ENCODE measurements around the gene MROH2A. TPM values are rescaled to one million over a fixed set of nuclear protein-coding genes. Genes with fewer than 3 reads are reported as not detected.

Gene MROH2A
- total RNA-seq, 2 experiments from 2014 or later, result not detected

GRCh38 chr2:233830111-233830802 lies 52.1 kb downstream of the MROH2A start:
- Mint-ChIP-seq H3K36me3 (peaks cover 4% of the 10 kb centered on the region), H3K27ac (no peak overlapping the region), H3K27me3 (peaks cover 3% of the 10 kb centered on the region), H3K4me1 (no peaks in the 10 kb centered on the region), H3K9me3 (no peaks in the 10 kb centered on the region), H3K4me3 (no peak overlapping the region)
- DNase-seq, result no peak

GRCh38 chr2:233831011-233831721 lies 53.0 kb downstream of the MROH2A start:
- Mint-ChIP-seq H3K27ac (no peak overlapping the region), H3K4me3 (no peak overlapping the region), H3K9me3 (no peaks in the 10 kb centered on the region), H3K36me3 (peaks cover 12% of the 10 kb centered on the region), H3K4me1 (no peaks in the 10 kb centered on the region), H3K27me3 (no peaks in the 10 kb centered on the region)
- DNase-seq, result no peak

- H3K9me3 Mint-ChIP-seq, result no peaks in the 10 kb centered on the region
- H3K4me1 Mint-ChIP-seq, result no peaks in the 10 kb centered on the region
- no peaks in the 10 kb centered on the region for H3K27me3 Mint-ChIP-seq
- H3K27ac Mint-ChIP-seq, result no peak overlapping the region
- H3K4me3 Mint-ChIP-seq, result no peak overlapping the region
- no peak for DNase-seq
- H3K36me3 Mint-ChIP-seq, result peaks cover 18% of the 10 kb centered on the region
Measured at GRCh38 chr2:233831861-233832260, 53.7 kb downstream of the MROH2A start.

GRCh38 chr2:233832414-233832813 lies 54.3 kb downstream of the MROH2A start:
- H3K36me3 Mint-ChIP-seq, result peaks cover 23% of the 10 kb centered on the region
- no peak overlapping the region for H3K4me3 Mint-ChIP-seq
- H3K27me3 Mint-ChIP-seq, result no peaks in the 10 kb centered on the region
- no peaks in the 10 kb centered on the region for H3K9me3 Mint-ChIP-seq
- H3K4me1 Mint-ChIP-seq, result no peaks in the 10 kb centered on the region
- H3K27ac Mint-ChIP-seq, result no peak overlapping the region
- no peak for DNase-seq

- no peaks in the 10 kb centered on the region for H3K9me3 Mint-ChIP-seq
- no peaks in the 10 kb centered on the region for H3K27me3 Mint-ChIP-seq
- no peak for DNase-seq
- peaks cover under 1% of the 10 kb centered on the region for H3K4me1 Mint-ChIP-seq
- no peak overlapping the region for H3K4me3 Mint-ChIP-seq
- H3K36me3 Mint-ChIP-seq, result peaks cover 28% of the 10 kb centered on the region
- no peak overlapping the region for H3K27ac Mint-ChIP-seq
Measured at GRCh38 chr2:233832869-233833311, 54.8 kb downstream of the MROH2A start.

GRCh38 chr2:233833345-233833744 lies 55.2 kb downstream of the MROH2A start:
- DNase-seq, result no peak

GRCh38 chr2:233835230-233836186 lies 57.4 kb downstream of the MROH2A start:
- Mint-ChIP-seq H3K4me1 (peaks cover 5% of the 10 kb centered on the region), H3K4me3 (no peak overlapping the region), H3K9me3 (peaks cover 2% of the 10 kb centered on the region), H3K27me3 (no peaks in the 10 kb centered on the region), H3K36me3 (peaks cover 53% of the 10 kb centered on the region), H3K27ac (no peak overlapping the region)
- no peak for DNase-seq

More at GRCh38 chr2:233833345-233833744, 55.2 kb downstream of the MROH2A start:
- peaks cover 33% of the 10 kb centered on the region for H3K36me3 Mint-ChIP-seq
- H3K9me3 Mint-ChIP-seq, result peaks cover 1% of the 10 kb centered on the region
- no peak overlapping the region for H3K27ac Mint-ChIP-seq
- H3K27me3 Mint-ChIP-seq, result no peaks in the 10 kb centered on the region
- no peak overlapping the region for H3K4me3 Mint-ChIP-seq
- H3K4me1 Mint-ChIP-seq, result peaks cover 4% of the 10 kb centered on the region

GRCh38 chr2:233836359-233836758 lies 58.2 kb downstream of the MROH2A start:
- Mint-ChIP-seq H3K9me3 (peaks cover 2% of the 10 kb centered on the region), H3K36me3 (peaks cover 59% of the 10 kb centered on the region), H3K4me3 (no peak overlapping the region), H3K4me1 (peaks cover 5% of the 10 kb centered on the region), H3K27me3 (no peaks in the 10 kb centered on the region), H3K27ac (peak overlapping the region; percentile 34)
- no peak for DNase-seq

GRCh38 chr2:233837694-233838229 lies 59.6 kb downstream of the MROH2A start:
- H3K9me3 Mint-ChIP-seq, result peaks cover 2% of the 10 kb centered on the region
- peaks cover 5% of the 10 kb centered on the region for H3K4me1 Mint-ChIP-seq
- no peak overlapping the region for H3K4me3 Mint-ChIP-seq
- H3K27ac Mint-ChIP-seq, result no peak overlapping the region
- no peak for DNase-seq
- H3K27me3 Mint-ChIP-seq, result no peaks in the 10 kb centered on the region
- peaks cover 69% of the 10 kb centered on the region for H3K36me3 Mint-ChIP-seq

GRCh38 chr2:233838251-233838650 lies 60.1 kb downstream of the MROH2A start:
- Mint-ChIP-seq H3K27me3 (no peaks in the 10 kb centered on the region), H3K4me3 (no peak overlapping the region), H3K27ac (no peak overlapping the region), H3K9me3 (peaks cover 2% of the 10 kb centered on the region), H3K36me3 (peaks cover 74% of the 10 kb centered on the region), H3K4me1 (peaks cover 5% of the 10 kb centered on the region)
- DNase-seq, result no peak

GRCh38 chr2:233838726-233839446 lies 60.8 kb downstream of the MROH2A start:
- peaks cover 2% of the 10 kb centered on the region for H3K9me3 Mint-ChIP-seq
- H3K4me3 Mint-ChIP-seq, result no peak overlapping the region
- DNase-seq, result no peak
- no peak overlapping the region for H3K27ac Mint-ChIP-seq
- peaks cover 81% of the 10 kb centered on the region for H3K36me3 Mint-ChIP-seq
- H3K4me1 Mint-ChIP-seq, result peaks cover 5% of the 10 kb centered on the region
- no peaks in the 10 kb centered on the region for H3K27me3 Mint-ChIP-seq

GRCh38 chr2:233839447-233839820 lies 61.3 kb downstream of the MROH2A start:
- Mint-ChIP-seq H3K27me3 (no peaks in the 10 kb centered on the region), H3K4me1 (peaks cover 5% of the 10 kb centered on the region), H3K27ac (no peak overlapping the region), H3K36me3 (peaks cover 86% of the 10 kb centered on the region), H3K4me3 (no peak overlapping the region), H3K9me3 (peaks cover 2% of the 10 kb centered on the region)
- DNase-seq, result no peak

- H3K4me3 Mint-ChIP-seq, result no peak overlapping the region
- DNase-seq, result no peak
- H3K27me3 Mint-ChIP-seq, result no peaks in the 10 kb centered on the region
- no peak overlapping the region for H3K27ac Mint-ChIP-seq
- peaks cover 91% of the 10 kb centered on the region for H3K36me3 Mint-ChIP-seq
- H3K4me1 Mint-ChIP-seq, result peaks cover 5% of the 10 kb centered on the region
- H3K9me3 Mint-ChIP-seq, result peaks cover 2% of the 10 kb centered on the region
Measured at GRCh38 chr2:233840520-233840919, 62.4 kb downstream of the MROH2A start.

GRCh38 chr2:233841183-233841582 lies 63.1 kb downstream of the MROH2A start:
- H3K27ac Mint-ChIP-seq, result no peak overlapping the region
- H3K4me1 Mint-ChIP-seq, result peaks cover 5% of the 10 kb centered on the region
- H3K9me3 Mint-ChIP-seq, result peaks cover 2% of the 10 kb centered on the region
- DNase-seq, result no peak
- H3K4me3 Mint-ChIP-seq, result no peak overlapping the region
- no peaks in the 10 kb centered on the region for H3K27me3 Mint-ChIP-seq
- peaks cover 90% of the 10 kb centered on the region for H3K36me3 Mint-ChIP-seq
